HG03469 (cell line): ENCODE data around the gene KXD1.
"Not testable (repeated sequence)": the region's sequence is repeated elsewhere in the genome, so short reads cannot be mapped to it uniquely, and the experiment has no call there.

Source experiments
- ATAC-seq: cut with Tn5 transposase; IDR thresholded peaks from one replicate; pipeline ENCODE4 v1.9.1; 2021; ENCODE audit warnings: mild to moderate bottlenecking, moderate library complexity, moderate number of reproducible peaks; ENCODE audit not compliant: unreplicated experiment

The KXD1 gene

DNA sequence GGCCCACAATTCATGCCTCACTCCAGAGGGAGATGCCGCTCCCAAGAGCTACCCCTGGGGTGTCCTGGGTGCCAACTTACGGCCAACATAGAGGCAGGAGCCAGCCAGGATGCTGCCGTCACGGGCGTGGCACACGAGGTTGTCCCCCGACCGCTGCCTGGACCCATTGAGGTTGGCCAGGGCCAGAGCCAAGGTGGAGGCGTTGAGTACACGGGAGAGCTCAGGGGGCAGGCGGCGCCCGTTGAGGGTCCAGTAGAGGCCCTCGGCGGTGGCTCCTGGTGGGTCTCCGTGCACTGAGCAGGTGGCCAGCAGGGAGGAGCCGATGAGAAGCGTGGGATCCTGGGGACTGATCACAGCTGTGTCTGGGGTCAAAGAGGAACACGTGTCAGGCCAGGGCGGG, 41.8 kb downstream of the KXD1 start:
- no peak for ATAC-seq

- ATAC-seq: not testable (repeated sequence)
Observed at GRCh38 chr19:18600692-18601397, 43.2 kb downstream of the KXD1 start.

DNA sequence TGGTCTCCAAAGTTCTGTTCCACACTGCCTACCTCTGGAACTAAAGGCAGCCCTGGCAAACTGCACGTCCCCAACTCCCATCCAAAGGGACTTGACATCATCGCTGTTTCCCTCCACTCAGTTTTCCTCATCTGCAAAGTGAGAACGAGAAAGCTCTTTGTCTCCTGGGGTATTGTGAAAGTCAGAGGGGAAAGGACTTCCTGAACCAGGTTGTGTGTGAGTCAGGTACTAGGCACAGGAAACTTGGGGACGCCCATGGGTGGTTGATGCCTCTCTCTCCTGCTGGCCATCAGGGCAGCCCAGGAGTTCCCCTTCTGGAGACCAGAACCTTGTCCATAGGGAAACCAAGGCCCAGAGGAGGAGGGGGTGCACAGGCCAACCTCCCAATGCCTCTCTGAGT, 44.2 kb downstream of the KXD1 start:
- ATAC-seq: no peak

GRCh38 chr19:18603255-18603957, 45.7 kb downstream of the KXD1 start:
- no peak for ATAC-seq

GRCh38 chr19:18603958-18604819, 46.5 kb downstream of the KXD1 start:
- ATAC-seq: no peak

DNA sequence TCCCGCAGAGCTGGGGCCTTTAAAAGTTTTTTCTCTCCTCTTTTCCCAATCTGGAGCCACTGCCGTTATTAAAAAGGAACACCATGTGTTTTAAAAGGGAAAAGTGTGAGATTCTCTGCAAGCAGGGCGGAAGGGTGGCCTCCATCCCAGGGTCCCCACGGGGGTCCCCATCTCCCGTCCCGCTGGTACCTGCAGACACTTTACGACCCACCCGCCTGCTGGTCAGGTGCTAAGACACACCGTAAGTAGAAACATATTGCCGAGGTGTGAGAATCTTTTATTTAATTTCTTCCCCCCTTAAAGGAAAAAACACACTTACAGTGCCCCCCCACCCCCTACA, 47.1 kb downstream of the KXD1 start:
- no peak for ATAC-seq

DNA sequence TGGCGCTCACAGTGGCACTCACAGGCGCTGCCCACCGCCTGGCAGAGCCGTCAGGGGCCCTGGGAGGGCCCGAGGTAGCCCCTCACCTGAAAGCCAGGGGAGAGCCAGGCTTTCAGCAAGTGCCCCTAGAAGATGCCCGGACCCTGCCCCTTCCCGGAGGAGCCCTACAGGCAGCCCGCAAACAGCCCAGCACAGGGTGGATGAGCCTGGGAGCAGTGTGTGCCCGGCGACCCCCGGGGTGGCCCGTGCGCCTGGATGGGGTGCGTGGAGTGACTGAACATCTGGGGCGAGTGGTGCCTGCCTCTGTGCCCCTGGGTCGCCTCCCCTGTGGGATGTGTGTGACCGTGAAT, 47.5 kb downstream of the KXD1 start:
- ATAC-seq: no peak

DNA sequence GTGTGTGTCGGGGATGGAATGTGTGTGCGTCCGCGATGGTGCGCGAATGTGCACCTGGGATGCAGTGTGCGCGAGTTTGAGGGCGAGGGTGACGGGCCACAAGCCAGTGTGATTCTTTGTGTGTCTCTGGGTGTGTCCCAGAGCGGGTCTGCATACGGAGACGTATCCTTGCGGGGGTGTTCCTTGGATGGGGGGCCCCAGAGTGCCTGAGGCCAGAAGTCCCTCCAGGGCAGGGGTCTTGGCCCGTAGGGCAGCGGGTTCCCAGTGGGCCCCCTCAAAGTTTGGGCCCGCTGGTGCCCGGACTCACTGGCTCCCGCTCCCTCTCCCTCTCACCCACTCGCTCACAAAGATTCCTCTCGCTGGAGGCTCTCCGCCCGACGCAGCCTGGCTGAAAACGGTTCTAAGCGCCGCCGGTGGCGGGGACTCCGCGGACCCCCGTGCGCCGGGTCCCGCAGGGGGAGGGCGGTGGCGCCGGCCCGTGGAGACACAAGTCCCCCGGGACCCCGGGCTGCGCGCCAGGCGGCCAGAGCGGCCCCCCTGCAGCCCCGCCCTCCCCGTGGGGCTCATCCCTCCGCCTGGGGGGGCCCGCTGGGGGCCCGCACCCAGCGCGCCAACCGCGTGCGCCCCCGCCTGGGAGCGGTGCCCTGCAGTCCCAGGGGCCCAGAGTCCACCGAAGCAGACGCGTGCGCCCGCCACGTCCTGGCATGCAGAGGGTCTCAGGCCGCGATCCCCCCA, 48.0 kb downstream of the KXD1 start:
- ATAC-seq: no peak

DNA sequence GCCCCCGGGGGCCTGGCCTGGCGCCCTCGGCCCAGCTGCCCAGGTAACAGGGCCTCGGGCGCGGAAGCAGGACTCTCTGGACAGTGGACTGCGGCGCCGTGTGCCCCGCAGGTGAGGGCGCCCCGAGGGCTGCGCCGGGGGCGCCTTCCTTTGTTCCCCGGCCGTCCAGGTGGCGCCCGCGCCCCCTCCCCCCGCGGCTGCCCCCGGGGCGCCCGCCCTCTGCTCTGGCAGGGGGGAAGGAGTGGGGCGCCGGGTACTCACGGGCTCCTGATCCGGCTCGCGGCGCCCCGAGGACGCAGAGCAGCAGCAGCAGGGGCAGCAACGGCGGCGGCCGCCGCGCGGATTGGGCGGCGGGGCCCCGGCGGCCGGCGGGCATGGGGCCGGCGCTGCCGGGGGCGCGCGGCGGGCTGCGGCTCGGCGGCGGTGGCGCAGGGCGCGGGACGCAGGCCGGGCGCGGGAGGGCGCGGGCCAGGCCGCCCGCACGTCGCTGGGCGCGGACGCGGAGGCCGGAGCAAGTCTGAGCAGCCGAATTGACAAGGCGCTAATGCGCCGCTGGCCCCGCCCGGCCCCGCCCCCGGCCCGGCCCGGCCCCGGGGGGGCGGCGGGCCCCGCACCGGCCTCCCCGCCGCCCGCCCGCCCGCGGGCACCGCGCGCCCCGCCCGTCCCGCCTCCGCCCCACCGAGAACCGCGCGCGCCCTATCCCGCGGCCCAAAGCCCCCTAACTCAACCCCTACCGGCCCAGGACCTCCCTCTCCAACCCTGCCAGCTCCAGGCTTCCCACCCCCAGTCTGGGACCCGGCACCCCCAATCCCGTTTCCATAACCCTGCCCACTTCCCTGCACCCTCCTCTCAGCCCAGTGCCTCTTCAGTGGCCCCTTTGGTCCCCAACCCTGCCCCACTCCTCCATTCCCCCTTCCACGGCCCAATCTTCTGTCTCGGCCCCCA, 48.9 kb downstream of the KXD1 start, which contains the start of gene CRLF1:
Gene CRLF1, minus strand, starts transcription at position 519 of the 945 bp plus-strand sequence. Its CDS starts 143 bp downstream, at position 376.
- ATAC-seq: no peak

- no peak for ATAC-seq
Observed at GRCh38 chr19:18607226-18608101, 49.8 kb downstream of the KXD1 start.

- no peak for ATAC-seq
Observed at GRCh38 chr19:18608102-18608804, 50.6 kb downstream of the KXD1 start.

DNA sequence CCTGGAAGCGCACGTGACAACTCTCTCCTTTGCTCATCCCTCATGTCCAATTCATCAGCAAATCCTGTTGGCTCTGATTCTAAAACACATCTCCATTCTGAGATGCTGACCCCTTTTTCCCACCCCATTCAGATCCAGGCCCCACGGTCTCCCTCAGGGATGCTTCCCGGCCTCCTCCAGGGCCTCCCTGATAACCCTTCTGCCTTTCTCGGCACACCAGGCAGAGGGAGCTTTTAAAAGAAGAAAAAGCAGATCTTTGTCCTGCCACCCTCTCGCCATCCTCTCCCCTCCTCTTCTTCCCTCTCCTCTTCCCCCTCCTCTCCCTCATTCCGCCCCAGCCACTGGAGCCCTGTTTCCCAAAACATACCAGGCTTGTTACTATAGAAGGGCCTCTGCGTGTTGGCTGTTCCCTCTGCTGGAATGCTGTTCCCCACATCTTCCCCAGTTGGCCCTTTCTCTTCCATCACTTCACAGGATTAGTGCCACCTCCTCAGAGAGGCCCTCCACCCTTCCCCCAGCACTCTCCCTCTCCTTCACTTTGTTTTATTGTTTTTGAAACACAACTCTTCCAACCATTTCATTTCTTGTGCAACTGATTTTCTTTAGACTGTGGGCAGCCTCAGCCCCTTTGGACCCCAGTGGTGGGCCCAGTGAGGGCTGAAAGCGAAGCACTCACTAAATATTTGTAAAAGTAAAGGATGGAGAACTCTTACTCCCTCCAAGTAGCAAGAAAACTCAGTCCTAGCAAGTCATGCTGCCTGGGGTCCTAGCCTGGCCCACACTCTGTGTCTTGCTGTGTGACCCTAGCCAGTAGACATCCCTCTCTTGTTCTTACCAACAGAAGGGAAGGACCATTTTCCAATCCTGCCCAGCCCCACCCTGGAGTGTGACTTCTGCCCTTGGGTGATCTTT, 51.4 kb downstream of the KXD1 start:
- no peak for ATAC-seq

DNA sequence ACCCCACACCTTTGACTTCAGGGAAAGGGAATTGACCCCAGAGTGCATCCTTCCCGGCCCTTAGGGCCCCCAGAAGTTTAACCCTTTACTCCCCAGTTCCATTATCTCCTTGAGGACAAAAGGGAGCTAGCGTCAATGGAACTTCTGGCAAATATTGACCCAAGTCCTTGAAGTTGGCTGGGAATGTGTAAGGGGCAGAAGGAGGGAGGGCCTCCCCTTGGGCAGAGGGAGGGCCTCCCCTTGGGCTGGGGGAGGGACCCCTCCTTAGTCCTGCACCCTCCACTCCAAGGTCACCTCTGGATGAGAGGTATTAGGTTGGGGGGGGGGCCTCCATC, 52.0 kb downstream of the KXD1 start:
- ATAC-seq: no peak

- no peak for ATAC-seq
Observed at GRCh38 chr19:18610245-18610555, 52.5 kb downstream of the KXD1 start.

GRCh38 chr19:18610556-18611326, 53.1 kb downstream of the KXD1 start:
- ATAC-seq: no peak

DNA sequence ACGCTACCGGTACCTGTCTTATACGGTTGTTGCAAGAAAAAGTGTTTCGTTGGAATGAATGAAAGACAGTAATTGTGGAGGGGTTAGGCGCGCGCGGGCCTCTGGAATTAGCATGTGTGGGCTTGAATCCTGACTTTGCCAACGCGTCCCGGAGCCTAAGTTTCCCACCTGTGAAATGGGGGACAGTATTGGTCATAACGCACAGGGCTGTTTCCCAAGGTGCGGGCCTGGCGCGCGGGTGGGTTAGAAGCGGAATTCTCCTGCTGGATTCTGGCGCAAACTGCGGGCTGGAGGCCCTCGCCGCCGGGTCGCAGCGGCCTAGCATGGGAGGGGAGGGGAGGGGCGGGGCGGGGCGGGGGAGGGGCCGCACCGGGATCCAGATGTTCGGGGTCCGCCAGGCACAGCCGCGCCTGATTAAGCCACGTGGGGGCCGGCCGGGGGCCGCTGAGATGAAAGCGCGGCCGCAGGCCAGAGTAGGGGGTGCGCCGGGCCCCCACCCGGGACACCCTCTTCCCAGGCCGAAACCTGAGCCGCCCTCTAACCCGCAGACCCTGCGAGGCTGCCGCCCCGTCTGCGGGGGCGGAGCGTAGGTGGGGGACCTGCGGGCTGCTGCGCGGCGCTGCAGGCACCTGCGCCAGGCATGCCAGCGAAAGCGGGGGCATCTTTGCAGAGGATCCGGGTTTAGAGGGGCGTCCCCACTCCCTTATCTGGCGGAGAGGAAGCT, 53.8 kb downstream of the KXD1 start:
- no peak for ATAC-seq
